HG02798 (cell line): ENCODE measurements around the gene TTC34.

Experiments
- ATAC-seq: cut with Tn5 transposase; IDR thresholded peaks from one replicate; pipeline ENCODE4 v1.9.1; 2021; ENCODE audit warnings: mild to moderate bottlenecking; ENCODE audit not compliant: unreplicated experiment, poor library complexity

TTC34 gene

GRCh38 chr1:2801535-2802291, at the start of gene TTC34:
TSS of gene TTC34 (minus strand) at chr1:2801693. CDS start at chr1:2800827, 866 bp downstream.
- ATAC-seq = no peak

GRCh38 chr1:2850502-2850901, 49.0 kb upstream of the TTC34 start:
- ATAC-seq = no peak

GRCh38 chr1:2848006-2848670, 46.6 kb upstream of the TTC34 start:
- ATAC-seq = no peak

- ATAC-seq = no peak
Observed at GRCh38 chr1:2847086-2847985, 45.8 kb upstream of the TTC34 start.

GRCh38 chr1:2845869-2846268, 44.4 kb upstream of the TTC34 start:
- ATAC-seq = no peak

GRCh38 chr1:2840036-2840809, 38.7 kb upstream of the TTC34 start:
- ATAC-seq = no peak

- ATAC-seq = no peak
Observed at GRCh38 chr1:2837823-2838222, 36.3 kb upstream of the TTC34 start.

GRCh38 chr1:2837316-2837715, 35.8 kb upstream of the TTC34 start:
- ATAC-seq = no peak

GRCh38 chr1:2836333-2836970, 35.0 kb upstream of the TTC34 start:
- ATAC-seq = no peak

GRCh38 chr1:2835650-2836159, 34.2 kb upstream of the TTC34 start:
- ATAC-seq = no peak

GRCh38 chr1:2834741-2835564, 33.5 kb upstream of the TTC34 start:
- no peak for ATAC-seq

- no peak for ATAC-seq
Observed at GRCh38 chr1:2834146-2834475, 32.6 kb upstream of the TTC34 start.

- ATAC-seq = no peak
Observed at GRCh38 chr1:2833454-2834145, 32.1 kb upstream of the TTC34 start.

GRCh38 chr1:2832506-2833453, 31.3 kb upstream of the TTC34 start:
- ATAC-seq = no peak

GRCh38 chr1:2831596-2832212, 30.2 kb upstream of the TTC34 start:
- ATAC-seq = no peak

- no peak for ATAC-seq
Observed at GRCh38 chr1:2830761-2831425, 29.4 kb upstream of the TTC34 start.
